Suprapubic skin (tissue), 4 donors: ENCODE results near the gene IFT172. TPM values are rescaled to one million over a fixed set of nuclear protein-coding genes. Genes with fewer than 3 reads are reported as not detected.

Experiments used
- DNase-seq, 2 donors: peaks; one replicate each; pipeline ENCODE4 v3.0.0-alpha.2; 2019; ENCODE audit warnings: low spot score in 2 of 2
- H3K27ac ChIP-seq: fragments of 200-600 bp; sonication (generic); one replicate; pipeline ENCODE4 v1.5.1; 2019
- H3K27me3 ChIP-seq: fragments of 200-600 bp; sonication (generic); one replicate; pipeline ENCODE4 v1.5.1; 2019
- H3K36me3 ChIP-seq: fragments of 200-600 bp; sonication (generic); one replicate; pipeline ENCODE4 v1.5.1; 2019
- H3K4me1 ChIP-seq: fragments of 200-600 bp; sonication (generic); one replicate; pipeline ENCODE4 v1.5.1; 2019
- H3K4me3 ChIP-seq: fragments of 200-600 bp; sonication (generic); one replicate; pipeline ENCODE4 v1.5.1; 2019; ENCODE audit warnings: mild to moderate bottlenecking
- H3K9me3 ChIP-seq: fragments of 200-600 bp; sonication (generic); one replicate; pipeline ENCODE4 v1.5.1; 2019
- CTCF ChIP-seq, 2 donors: fragments of 200-600 bp in 1 of 2; fragments of 450-650 bp in 1 of 2; sonication (generic) in 1 of 2; IDR thresholded peaks; one replicate each; pipeline ENCODE4 v1.5.1; 2016 to 2019; ENCODE audit warnings: antibody characterized with exemption in 2 of 2, mild to moderate bottlenecking in 1 of 2, moderate library complexity in 1 of 2
- EP300 ChIP-seq: sonication (generic); formaldehyde crosslinking; IDR thresholded peaks from one replicate; pipeline ENCODE4 v1.6.1; 2017; ENCODE audit warnings: antibody characterized with exemption
- POLR2A ChIP-seq, 2 donors: fragments of 450-650 bp; IDR thresholded peaks; one replicate each; pipeline ENCODE4 v1.6.1; 2017; ENCODE audit warnings: antibody characterized with exemption in 2 of 2, mild to moderate bottlenecking in 2 of 2, moderate library complexity in 2 of 2
- POLR2AphosphoS5 ChIP-seq, 3 donors: sonication (generic); formaldehyde crosslinking; IDR thresholded peaks; one replicate each; pipeline ENCODE4 v1.6.1; 2017; ENCODE audit warnings: antibody characterized with exemption in 3 of 3
- WGBS: methylation state at CpG from one replicate; pipeline ENCODE4 v1.1.5; 2018; 5-methylcytosine and 5-hydroxymethylcytosine counted together
- total RNA-seq, 4 donors: library from RNA; depleted of rRNA; stranded (reverse); fragments of >200 nt; gene quantifications; one replicate each; pipeline ENCODE4 v1.1.0, GENCODE V29; 2016

IFT172 gene
- total RNA-seq, 4 donors from 2014 or later: 21.6 to 70.0 (median 27.4) TPM

- Histone ChIP-seq H3K36me3 (peaks cover 59% of the 10 kb centered on the region), H3K4me1 (peaks cover 24% of the 10 kb centered on the region), H3K4me3 (no peak overlapping the region), H3K27ac (no peak overlapping the region), H3K9me3 (no peaks in the 10 kb centered on the region), H3K27me3 (no peaks in the 10 kb centered on the region)
- WGBS: 80% methylated on average over 10 of the region's 10 CpGs
- no peak for DNase-seq
- TF ChIP-seq POLR2A (IDR thresholded peaks at IDR 0.05) (no peak), CTCF (IDR thresholded peaks at IDR 0.05) (no peak), POLR2AphosphoS5 (IDR thresholded peaks at IDR 0.05) (no peak), EP300 (no peak)
Measured at GRCh38 chr2:27441226-27441926, 48.2 kb downstream of the IFT172 start.

GRCh38 chr2:27435628-27436027 is 53.9 kb downstream of the IFT172 start:
- TF ChIP-seq POLR2AphosphoS5 (IDR thresholded peaks at IDR 0.05) (no peak), CTCF (IDR thresholded peaks at IDR 0.05) (no peak), EP300 (no peak), POLR2A (IDR thresholded peaks at IDR 0.05) (no peak)
- Histone ChIP-seq H3K27me3 (no peaks in the 10 kb centered on the region), H3K36me3 (peaks cover 74% of the 10 kb centered on the region), H3K27ac (no peak overlapping the region), H3K9me3 (no peaks in the 10 kb centered on the region), H3K4me3 (no peak overlapping the region), H3K4me1 (peaks cover 18% of the 10 kb centered on the region)
- 92% methylated on average over 6 of the region's 6 CpGs for WGBS
- no peak for DNase-seq

GRCh38 chr2:27431395-27431794 is 58.1 kb downstream of the IFT172 start:
- H3K4me3 ChIP-seq: no peak overlapping the region
- no peaks in the 10 kb centered on the region for H3K27me3 ChIP-seq
- TF ChIP-seq CTCF (IDR thresholded peaks at IDR 0.05): no peak
- no peak for TF ChIP-seq EP300
- no peak for TF ChIP-seq POLR2A (IDR thresholded peaks at IDR 0.05)
- TF ChIP-seq POLR2AphosphoS5 (IDR thresholded peaks at IDR 0.05): no peak
- peaks cover 33% of the 10 kb centered on the region for H3K36me3 ChIP-seq
- peaks cover 37% of the 10 kb centered on the region for H3K4me1 ChIP-seq
- no peak for DNase-seq
- no peak overlapping the region for H3K27ac ChIP-seq
- no peaks in the 10 kb centered on the region for H3K9me3 ChIP-seq

- peak; percentile 86 to 88 for DNase-seq
- H3K4me1 ChIP-seq: peaks cover 37% of the 10 kb centered on the region
- H3K36me3 ChIP-seq: peaks cover 9% of the 10 kb centered on the region
- H3K9me3 ChIP-seq: no peaks in the 10 kb centered on the region
- no peaks in the 10 kb centered on the region for H3K27me3 ChIP-seq
- H3K27ac ChIP-seq: peak overlapping the region; percentile 99
- peak overlapping the region; percentile 93 for H3K4me3 ChIP-seq
- 2% methylated on average over 10 of the region's 51 CpGs for WGBS
- TF ChIP-seq POLR2AphosphoS5 (IDR thresholded peaks at IDR 0.05) (no peak), EP300 (no peak), CTCF (IDR thresholded peaks at IDR 0.05) (no peak), POLR2A (IDR thresholded peaks at IDR 0.05) (no peak)
Measured at GRCh38 chr2:27428978-27429541, 60.5 kb downstream of the IFT172 start.

GRCh38 chr2:27428213-27428977 is 61.1 kb downstream of the IFT172 start, which contains the start of gene NRBP1:
Gene NRBP1, plus strand, starts transcription at chr2:27428631. Its CDS starts 4,643 bp downstream, at chr2:27433274.
- Histone ChIP-seq H3K4me1 (peaks cover 37% of the 10 kb centered on the region), H3K9me3 (no peaks in the 10 kb centered on the region)

More at GRCh38 chr2:27428213-27428977, 61.1 kb downstream of the IFT172 start, which contains the start of gene NRBP1:
- peak; percentile 94 to 96 for DNase-seq
- Histone ChIP-seq H3K27ac (peak within 1 kb of the TSS; percentile 99), H3K27me3 (no peaks in the 10 kb centered on the region), H3K4me3 (peak within 1 kb of the TSS; percentile 93), H3K36me3 (peaks cover 3% of the 10 kb centered on the region)
- WGBS: 1% methylated on average over 13 of the region's 75 CpGs
- TF ChIP-seq CTCF (IDR thresholded peaks at IDR 0.05) (no peak), POLR2AphosphoS5 (IDR thresholded peaks at IDR 0.05) (peak; percentile 69 to 94 (median 93)), POLR2A (IDR thresholded peaks at IDR 0.05) (peak; percentile 88 to 90), EP300 (no peak)
